HUDEP-2 (cell line): ENCODE measurements around the gene ATP10A.

Experiments used
- DNase-seq, 76 experiments: peaks; one replicate each; lab custom pipeline; 2025; ENCODE audit not compliant: unreplicated experiment in 76 of 76; lab: John Stamatoyannopoulos, UW

Gene ATP10A

GRCh38 chr15:25830844-25831451 is 32.2 kb downstream of the ATP10A start:
- DNase-seq, result no peak

GRCh38 chr15:25829073-25829472 is 34.1 kb downstream of the ATP10A start:
- no peak for DNase-seq

GRCh38 chr15:25825207-25825606 is 37.9 kb downstream of the ATP10A start:
- no peak for DNase-seq

GRCh38 chr15:25824618-25825017 is 38.5 kb downstream of the ATP10A start:
- DNase-seq, result no peak

GRCh38 chr15:25812845-25813244 is 50.3 kb downstream of the ATP10A start:
- DNase-seq, result no peak

- no peak for DNase-seq
Observed at GRCh38 chr15:25812073-25812472, 51.1 kb downstream of the ATP10A start.

- no peak for DNase-seq
Observed at GRCh38 chr15:25811481-25811906, 51.6 kb downstream of the ATP10A start.

- DNase-seq, result no peak
Observed at GRCh38 chr15:25810631-25811091, 52.5 kb downstream of the ATP10A start.

GRCh38 chr15:25810154-25810553 is 53.0 kb downstream of the ATP10A start:
- no peak for DNase-seq

GRCh38 chr15:25807063-25807462 is 56.1 kb downstream of the ATP10A start:
- no peak for DNase-seq

GRCh38 chr15:25805031-25805430 is 58.1 kb downstream of the ATP10A start:
- no peak for DNase-seq

- no peak for DNase-seq
Observed at GRCh38 chr15:25804451-25804850, 58.7 kb downstream of the ATP10A start.

GRCh38 chr15:25803541-25803940 is 59.6 kb downstream of the ATP10A start:
- no peak for DNase-seq

GRCh38 chr15:25803036-25803435 is 60.1 kb downstream of the ATP10A start:
- no peak for DNase-seq

GRCh38 chr15:25802285-25802830 is 60.8 kb downstream of the ATP10A start:
- no peak for DNase-seq

- no peak for DNase-seq
Observed at GRCh38 chr15:25801586-25802284, 61.4 kb downstream of the ATP10A start.

GRCh38 chr15:25800761-25801515 is 62.2 kb downstream of the ATP10A start:
- no peak for DNase-seq

- no peak for DNase-seq
Observed at GRCh38 chr15:25799906-25800700, 63.0 kb downstream of the ATP10A start.

GRCh38 chr15:25797936-25798901 is 64.9 kb downstream of the ATP10A start:
- DNase-seq, result no peak
